GM13976 (cell line): ENCODE measurements around the gene SMYD3.
"Not testable (repeated sequence)": the region's sequence is repeated elsewhere in the genome, so short reads cannot be mapped to it uniquely, and the experiment has no call there.

Source experiments
- DNase-seq: peaks from one replicate; pipeline ENCODE4 v3.0.0; 2012; ENCODE audit warnings: low spot score
- in situ Hi-C: fragments of 300-500 bp; cut with MboI; formaldehyde crosslinking; loops from one replicate; pipeline ENCODE4 v1.12.0; 2022; ENCODE audit warnings: low sequenced_read_pairs, mixed read lengths, inconsistent platforms; ENCODE audit not compliant: unreplicated experiment
- TF ChIP-seq, protein P1 (sequence below): IDR thresholded peaks from 2 replicates; pipeline ENCODE4 v1.5.1; 2012; ENCODE audit warnings: borderline replicate concordance, mild to moderate bottlenecking; ENCODE audit not compliant: insufficient read depth; ENCODE audit errors: extremely low read depth, missing control alignments, control extremely low read depth

Gene SMYD3

DNA sequence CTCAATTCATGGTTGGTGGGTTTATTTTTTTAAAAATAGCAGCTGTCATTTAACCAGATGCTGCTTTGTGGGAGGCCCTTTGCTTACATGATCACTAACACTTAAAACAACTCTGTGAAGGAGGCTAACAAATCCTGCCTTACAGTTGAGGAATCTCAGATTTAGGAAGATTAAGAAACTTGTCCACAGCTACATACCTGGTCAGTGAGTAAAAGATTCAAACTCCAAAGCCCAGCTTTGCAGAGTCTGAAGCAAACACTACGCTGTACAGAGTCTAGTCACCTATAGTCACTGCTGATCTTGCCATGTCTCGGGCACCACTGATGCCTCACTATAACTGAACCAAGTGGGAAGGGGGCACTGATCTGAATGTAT, 535.4 kb downstream of the SMYD3 start:
- in situ Hi-C loops = no loop called here
- no peak for DNase-seq

DNA sequence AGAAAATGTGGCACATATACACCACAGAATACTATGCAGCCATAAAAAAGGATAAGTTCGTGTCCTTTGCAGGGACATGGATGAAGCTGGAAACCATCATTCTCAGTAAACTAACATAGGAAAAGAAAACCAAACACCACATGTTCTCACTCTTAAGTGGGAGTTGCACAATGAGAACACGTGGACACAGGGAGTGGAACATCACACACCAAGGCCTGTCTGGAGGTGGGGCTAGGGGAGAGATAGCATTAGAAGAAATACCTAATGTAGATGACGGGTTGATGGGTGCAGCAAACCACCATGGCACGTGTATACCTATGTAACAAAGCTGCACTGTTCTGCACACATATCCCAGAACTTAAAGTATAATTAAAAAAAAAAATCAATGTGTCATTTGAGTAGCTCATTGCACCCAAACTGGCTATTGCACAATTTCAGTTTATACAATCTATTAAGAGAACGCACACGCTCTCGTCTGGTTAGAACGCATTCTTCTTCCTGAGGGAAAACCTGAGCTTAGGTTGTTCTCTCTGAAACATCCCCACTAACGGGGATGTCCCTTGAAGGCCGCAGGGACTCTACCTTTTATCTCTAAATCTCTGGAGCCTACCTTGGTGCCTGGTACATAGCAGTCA, 535.9 kb downstream of the SMYD3 start:
- in situ Hi-C loops, DNase-seq: not testable (repeated sequence)

More for the DNA sequence above, 535.4 kb downstream of the SMYD3 start:
- TF ChIP-seq, protein P1, sequence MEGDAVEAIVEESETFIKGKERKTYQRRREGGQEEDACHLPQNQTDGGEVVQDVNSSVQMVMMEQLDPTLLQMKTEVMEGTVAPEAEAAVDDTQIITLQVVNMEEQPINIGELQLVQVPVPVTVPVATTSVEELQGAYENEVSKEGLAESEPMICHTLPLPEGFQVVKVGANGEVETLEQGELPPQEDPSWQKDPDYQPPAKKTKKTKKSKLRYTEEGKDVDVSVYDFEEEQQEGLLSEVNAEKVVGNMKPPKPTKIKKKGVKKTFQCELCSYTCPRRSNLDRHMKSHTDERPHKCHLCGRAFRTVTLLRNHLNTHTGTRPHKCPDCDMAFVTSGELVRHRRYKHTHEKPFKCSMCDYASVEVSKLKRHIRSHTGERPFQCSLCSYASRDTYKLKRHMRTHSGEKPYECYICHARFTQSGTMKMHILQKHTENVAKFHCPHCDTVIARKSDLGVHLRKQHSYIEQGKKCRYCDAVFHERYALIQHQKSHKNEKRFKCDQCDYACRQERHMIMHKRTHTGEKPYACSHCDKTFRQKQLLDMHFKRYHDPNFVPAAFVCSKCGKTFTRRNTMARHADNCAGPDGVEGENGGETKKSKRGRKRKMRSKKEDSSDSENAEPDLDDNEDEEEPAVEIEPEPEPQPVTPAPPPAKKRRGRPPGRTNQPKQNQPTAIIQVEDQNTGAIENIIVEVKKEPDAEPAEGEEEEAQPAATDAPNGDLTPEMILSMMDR = no peak

DNA sequence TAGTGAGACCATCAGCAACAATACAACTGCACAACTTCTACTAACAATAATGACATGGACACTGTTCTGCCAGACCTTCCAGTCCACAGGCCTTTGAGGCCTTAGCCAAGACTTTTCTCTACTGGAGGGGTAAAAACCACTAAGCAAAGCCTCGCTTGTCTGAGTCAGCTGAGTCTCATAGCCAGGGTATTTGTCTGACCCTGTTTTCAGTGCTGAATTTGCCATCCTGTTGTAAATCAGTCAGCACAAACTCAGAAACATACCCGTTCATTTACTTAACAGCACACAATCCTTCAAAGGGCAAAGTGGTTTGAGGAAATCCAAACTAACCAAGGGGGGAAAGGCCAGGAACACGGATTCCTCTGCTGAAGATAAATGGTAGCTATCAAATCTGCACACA, 537.8 kb downstream of the SMYD3 start:
- TF ChIP-seq, protein P1 = no peak
- DNase-seq = no peak
- in situ Hi-C loops = no loop called here

DNA sequence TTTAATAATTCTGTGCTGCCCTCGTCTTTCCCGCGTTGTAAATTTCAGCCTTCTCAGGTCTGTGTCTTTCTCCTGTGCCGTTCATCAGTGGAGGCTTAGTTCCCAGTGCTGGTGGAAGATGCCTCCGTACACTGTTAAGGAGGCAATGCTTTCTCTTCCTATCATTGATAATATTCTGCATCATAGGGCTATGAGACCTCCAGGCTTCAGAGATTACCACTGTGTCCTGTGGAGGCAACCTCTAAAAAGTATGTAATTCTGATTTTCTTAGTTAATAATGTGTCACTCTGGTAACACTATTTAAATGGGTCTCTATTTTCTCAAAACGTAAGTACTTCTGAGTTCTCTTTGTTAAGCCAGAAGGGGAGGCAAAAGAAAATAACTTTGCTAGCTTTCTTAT, 538.3 kb downstream of the SMYD3 start:
- in situ Hi-C loops = no loop called here

DNA sequence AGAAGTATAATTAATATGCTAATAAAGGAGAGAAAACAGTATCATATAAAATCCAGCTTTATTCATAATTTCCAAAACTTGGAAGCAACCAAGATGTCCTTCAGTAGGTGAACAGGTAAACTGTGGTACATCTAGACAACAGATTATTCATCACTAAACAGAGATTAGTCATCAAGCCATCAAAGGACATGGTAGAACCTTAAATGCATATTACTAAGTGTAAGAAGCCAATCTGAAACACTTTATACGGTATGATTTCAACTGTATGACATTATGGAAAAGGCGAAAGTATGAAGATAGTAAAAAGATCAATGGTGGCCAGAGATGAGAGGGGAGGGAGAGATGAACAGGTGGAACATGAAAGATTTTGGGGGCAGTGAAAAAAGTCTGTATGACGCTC, 541.7 kb downstream of the SMYD3 start:
- DNase-seq = no peak
- in situ Hi-C loops = no loop called here

More for the DNA sequence above, 538.3 kb downstream of the SMYD3 start:
- DNase-seq = no peak
- TF ChIP-seq, protein P1 = no peak

DNA sequence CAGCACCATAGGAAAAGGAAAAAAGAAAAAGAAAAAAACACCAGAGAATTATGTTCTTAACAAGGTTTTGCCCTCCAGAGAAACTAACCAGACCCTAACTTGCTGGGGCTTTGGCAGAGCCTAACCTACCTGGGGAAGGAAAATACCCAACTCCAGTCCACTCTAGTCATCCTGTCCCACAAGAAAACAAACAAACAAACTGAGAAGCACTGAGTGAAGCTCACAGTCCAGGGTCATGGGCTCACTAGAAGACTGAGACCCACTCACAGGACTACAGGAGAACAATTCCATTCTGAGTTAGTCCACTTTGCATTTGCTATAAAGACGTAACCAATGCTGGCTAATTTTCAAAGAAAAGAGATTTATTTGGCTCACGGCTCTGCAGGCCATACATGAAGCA, 543.4 kb downstream of the SMYD3 start:
- in situ Hi-C loops = no loop called here
- TF ChIP-seq, protein P1 = no peak
- no peak for DNase-seq

More for the DNA sequence above, 541.7 kb downstream of the SMYD3 start:
- TF ChIP-seq, protein P1 = no peak

DNA sequence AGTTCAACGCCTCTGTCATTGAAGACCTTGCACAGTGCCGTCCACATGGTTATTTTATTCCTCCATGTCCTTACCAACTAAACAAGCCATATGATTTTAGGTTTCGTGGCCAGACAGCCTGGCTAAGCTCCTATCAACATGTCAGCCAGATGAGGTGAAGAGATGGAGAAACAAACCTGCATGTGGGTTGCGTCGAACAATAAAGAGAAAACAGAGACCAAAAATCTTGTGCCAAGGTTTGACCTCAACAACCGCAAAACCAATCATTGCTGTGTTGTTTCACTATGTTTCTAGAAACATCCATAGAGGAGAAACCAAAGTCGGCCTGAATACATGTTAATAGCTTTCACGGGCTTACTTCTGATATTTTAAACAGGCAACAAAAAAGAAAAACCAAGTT, 544.6 kb downstream of the SMYD3 start:
- DNase-seq = no peak
- in situ Hi-C loops = no loop called here
- TF ChIP-seq, protein P1 = no peak
